GM19324 (cell line): ENCODE results near the gene TRIM71.

Experiments
- ATAC-seq: cut with Tn5 transposase; IDR thresholded peaks from one replicate; pipeline ENCODE4 v1.9.1; 2021; ENCODE audit warnings: mild to moderate bottlenecking, moderate library complexity; ENCODE audit not compliant: unreplicated experiment, low FRiP score

The TRIM71 gene

DNA sequence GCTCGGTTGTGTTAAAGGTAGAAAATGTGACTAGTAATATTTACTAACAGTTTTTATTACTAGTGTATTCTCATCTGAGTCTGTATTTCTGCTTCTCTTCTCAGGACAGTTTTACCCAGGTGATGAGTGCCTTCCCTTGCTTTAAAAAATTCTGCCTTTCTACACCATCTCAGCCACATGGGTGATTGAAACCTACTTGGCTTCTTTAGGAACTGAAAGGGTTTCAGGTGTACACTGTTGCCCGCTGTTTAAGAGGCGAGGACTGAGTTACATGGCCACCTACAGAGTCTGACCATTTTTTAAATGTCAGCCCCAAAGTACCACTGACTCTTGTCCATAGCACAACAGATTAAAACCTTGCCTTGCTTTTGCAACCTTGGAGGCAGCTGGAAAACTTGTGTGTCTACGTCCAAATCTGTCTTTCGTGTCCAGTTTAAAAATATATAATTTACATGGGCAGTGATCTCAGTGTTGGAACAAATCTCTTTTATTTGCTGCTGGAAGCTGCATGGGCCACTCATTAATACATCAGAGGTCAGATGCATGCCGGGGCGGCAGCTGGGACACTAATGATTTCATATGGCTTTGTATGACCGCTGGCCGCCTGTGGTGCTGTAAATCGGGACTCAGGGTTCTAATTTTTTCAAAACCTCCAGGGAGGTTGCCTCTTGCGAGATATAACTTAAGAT lies 44.6 kb downstream of the TRIM71 start:
- no peak for ATAC-seq

DNA sequence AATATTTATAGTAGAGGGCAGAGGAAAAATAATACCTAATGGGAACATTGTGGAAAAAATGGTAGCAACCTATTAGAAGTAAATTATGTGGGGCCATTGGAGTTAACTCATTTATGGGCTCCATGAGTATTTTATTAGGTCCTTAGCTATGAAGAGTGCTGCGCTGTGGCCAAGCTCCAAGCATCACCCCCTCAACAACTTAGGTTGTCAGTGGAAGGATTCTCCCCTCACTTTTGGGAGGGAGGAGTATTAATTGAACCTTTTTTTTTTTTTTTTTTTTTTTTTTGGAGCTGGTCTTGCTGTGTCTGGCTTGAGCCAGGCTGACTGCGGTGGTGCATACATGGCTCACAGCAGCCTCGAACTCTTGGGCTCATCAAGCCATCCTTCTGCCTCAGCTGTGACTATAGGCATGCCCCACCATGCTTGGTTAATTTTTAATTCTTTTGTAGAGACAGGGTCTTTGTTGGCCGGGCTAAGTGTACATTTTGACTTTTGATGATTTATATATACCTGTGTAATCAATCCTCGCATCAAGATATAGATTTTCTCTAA lies 45.2 kb downstream of the TRIM71 start:
- no peak for ATAC-seq

DNA sequence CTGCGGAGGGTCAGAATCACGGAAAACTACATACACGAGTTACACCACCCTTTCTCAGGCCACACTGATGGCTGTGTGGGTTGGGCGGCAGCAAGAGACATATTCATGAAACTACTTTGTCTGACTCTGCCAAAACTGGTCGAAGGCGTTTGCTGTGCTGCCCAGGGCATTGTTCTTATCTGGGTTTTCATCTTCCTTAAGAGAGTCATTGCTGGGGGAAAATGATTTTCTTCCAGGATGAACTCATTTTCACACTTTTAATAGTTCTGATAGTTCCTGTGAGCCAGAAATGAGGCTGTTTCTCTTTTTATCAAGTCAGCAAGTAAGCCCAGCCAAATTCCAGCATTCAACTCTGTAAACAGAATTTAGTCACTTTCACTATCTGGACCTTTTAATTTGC lies 47.6 kb downstream of the TRIM71 start:
- ATAC-seq = no peak

DNA sequence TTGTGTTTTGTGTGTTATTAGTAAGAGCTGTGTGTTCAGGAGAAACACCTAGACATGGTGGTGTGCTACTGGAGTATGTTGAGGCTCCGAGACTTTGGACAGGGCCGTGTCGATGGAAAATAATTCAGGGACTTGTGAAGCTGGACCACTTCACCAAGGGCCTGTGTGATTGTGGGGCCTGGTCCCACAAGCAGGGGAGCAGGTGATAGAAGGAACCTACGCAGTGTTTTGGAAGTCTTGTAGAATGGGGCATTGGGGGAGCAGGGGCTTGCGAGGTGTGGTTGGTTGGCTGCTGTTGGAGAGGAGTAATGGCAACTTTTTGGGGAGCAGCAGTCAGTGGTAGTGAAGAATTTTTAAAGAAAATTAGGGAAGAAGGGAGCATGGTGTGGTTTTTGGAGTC lies 48.7 kb downstream of the TRIM71 start:
- no peak for ATAC-seq

DNA sequence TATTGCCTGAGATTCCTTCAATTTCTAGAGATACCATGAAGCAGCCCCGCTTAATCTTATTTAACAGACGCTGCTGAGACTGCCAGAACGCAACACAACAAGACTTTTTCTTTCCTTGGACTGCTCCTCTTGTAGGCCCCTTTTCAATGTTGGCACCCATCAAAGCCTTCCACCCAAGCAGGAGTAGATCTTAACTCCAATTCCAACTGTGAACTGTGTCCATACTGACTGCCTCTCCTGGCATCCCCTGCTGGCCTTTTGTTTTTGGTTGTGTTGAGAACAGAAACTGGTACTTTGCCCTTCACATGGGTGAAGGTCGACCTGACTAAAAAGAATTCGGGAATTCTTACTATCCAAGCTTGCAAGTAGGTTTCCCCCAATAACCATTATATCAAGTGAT lies 50.2 kb downstream of the TRIM71 start:
- no peak for ATAC-seq

DNA sequence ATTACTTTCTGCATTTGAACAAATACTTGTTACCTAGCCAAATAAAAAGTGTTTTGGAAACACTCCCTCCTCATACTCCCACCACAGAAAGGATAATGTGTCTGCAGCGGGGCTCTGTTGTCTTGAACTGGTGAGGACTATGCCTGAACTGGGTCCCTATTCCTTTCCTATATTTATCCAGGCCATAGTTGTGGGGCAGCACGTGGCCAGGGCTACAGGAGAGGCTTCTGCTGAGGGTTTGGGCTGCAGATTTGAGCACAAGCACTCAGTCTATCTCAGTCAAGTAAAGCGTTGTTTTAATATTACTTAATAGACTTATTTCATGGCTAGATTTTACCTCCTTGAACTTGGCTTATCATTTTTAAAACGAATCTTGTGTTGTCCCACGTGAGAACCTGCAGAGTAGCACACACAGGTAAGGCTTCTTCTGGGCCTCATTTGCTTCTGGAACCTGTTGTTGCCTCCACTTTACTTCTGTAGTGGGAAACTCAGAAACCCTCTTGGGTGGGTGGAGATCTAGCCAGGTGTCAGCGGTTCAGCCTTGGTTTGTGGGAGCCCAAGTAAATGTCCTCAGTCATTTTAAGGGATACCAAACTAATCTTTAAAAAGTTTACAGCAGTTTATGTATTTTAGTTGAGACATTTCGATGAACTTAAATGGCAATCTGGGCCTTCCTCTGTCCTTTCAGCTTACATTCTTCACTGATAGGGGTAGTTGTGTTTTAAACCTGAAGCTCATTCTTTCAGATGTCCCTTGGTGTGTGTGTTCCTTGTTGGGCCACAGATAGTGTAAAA lies 51.1 kb downstream of the TRIM71 start:
- ATAC-seq = no peak

DNA sequence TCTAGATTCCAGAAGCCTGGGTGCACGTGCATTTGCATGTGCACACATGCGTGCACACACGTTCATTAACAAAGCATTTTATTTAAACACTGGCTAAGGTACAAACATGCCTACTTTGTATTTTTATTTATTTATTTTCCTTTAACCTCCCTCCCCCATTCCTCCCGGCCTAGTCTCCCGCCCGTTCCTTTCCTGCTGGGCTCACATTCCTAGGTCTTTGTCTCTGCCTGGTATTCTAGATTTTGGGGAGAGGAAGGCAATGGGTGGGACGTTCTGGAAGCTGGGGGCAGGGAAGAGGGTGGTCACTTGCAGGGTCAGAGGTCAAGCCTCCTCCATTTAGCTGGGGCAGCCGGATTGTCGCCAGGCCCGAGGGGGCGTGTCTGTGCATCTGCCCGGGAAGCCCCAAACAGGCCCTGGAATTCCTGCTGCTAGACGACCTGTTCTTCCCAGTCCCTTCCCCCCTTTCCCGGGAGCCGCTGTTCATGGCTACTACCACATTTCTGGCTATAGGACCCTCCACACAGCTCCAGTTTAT lies 51.8 kb downstream of the TRIM71 start:
- ATAC-seq = no peak

DNA sequence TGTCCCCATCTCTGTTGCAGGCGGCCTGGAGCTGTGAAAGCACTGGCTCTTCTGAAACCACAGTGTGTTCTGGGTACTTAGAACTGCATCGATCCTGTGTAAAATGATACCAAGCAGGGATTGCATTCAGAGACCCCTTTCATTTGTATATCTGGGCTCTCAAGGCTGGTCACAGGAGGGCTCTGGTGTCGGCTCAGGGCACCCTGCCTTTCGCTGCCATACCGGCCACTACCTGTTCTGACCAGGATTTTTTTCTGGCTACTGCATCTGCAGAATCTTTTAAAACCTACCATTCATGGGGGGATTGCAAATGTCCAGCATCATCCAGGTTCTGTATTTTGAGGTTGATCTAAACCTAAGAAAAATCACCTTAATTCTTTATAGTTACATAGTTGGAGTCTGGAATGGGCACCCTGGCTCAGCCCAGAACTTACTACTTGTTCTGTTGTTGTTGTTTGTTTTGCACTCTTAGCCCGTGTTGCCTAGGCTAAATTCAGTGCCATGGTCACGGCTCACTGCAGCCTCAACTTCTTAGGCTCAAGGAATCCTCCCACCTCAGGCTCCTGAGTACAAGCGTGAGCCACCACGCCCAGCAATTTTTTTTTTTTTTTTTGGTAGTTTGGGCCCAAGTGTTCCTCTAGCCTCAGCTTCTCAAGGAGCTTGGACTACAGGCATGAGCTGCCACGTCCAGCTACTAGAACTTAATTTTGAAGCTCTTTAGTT lies 52.7 kb downstream of the TRIM71 start:
- ATAC-seq = no peak

DNA sequence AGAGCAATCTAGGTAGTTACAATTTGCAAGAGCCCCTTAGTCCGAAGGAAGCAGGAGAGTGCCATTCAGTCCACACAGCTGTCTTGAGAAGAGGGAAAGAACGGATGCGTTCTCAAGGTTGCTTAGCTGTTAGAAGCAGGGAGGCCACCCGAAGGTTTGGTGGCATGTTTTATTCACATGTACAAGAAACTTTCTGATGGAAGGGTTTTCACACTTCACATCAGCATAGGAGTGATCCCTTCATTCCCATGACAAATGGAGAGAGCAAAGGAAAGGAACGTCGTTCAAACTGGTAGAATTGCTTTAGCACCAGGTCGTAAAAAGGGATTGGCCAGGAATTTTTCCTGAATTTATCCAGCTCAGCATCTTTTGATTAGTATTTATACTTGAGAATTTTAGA lies 53.5 kb downstream of the TRIM71 start:
- no peak for ATAC-seq

DNA sequence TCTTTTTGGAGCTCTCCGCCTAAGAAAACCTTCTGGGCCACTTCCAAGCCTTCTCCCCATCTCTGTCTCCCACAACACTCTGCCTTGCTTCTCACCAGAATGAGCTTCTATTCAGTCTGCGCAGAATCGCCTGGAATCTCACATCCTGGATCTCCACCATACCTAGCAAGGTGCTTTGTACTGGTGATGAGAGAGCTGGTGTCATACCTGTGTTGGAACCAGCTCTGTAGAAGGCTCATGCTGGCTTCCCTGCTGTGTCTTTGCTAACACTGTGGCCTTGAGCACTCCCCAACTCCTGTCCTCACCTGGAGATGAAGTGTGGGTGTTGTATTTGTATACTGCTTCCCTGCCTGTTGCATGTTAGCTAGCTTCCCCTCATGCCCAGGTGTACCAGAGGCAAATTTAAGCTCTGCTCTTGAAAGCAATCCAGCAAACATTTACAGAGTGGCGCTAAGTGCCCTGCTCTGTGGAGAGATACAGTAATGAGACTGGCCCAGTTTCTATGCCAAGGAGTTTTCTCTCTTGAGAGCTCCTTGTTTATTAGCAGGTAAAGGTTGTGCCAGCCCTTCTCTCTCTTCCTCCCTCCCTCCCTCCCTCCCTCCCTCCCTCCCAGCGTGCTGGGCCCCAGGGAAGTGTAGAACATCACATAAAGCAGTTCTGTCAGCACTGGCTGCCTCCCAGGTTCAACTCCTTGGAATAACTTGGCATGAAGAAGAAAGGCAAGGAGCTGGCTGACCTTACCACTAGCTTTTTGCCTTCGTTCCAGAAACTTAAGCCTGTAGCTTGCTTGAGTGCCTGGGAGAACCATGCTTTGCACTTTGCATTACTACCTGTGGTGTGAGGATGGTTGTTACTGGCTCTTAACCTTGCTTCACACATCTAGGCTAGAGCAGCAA lies 54.9 kb downstream of the TRIM71 start:
- ATAC-seq = no peak

DNA sequence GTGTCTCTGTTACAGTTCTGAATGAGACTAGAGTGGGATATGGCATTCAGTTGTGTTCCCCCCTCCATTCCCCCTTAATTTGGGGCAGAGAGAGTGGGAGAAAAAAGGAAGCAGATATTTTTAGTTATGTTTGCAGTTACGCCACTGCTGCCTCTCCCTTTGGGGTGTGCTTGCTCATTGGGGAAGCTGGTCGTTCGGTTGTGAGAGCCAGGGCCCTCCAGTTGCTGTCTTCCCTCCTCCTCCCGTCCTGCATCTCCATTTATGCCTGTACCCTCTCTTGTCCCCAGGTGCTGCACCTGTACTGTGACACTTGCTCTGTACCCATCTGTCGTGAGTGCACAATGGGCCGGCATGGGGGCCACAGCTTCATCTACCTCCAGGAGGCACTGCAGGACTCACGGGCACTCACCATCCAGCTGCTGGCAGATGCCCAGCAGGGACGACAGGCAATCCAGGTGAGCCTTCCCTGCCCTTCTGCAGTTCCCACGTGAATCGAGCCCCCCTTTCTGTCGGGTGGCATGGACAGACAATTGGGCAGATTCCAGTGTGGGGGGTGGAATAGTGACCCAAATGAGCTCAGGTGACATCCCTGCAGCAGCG lies 55.8 kb downstream of the TRIM71 start:
- ATAC-seq = no peak

DNA sequence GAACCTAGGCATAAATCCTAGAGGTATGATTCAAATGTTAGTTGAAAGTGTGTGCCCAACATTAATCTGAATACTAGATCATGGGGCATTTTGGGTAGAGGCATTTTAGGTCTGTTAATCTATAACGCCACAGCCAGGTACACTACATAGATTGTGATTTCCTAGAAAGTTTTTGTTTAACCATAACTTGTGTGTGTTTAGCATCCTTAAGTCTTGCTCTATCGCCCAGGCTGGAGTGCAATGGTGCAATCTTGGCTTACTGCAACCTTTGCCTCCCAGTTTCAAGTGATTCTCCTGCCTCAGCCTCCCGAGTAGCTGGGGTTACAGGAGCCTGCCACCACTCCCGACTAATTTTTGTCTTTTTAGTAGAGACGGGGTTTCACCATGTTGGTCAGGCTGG lies 59.1 kb downstream of the TRIM71 start:
- no peak for ATAC-seq

DNA sequence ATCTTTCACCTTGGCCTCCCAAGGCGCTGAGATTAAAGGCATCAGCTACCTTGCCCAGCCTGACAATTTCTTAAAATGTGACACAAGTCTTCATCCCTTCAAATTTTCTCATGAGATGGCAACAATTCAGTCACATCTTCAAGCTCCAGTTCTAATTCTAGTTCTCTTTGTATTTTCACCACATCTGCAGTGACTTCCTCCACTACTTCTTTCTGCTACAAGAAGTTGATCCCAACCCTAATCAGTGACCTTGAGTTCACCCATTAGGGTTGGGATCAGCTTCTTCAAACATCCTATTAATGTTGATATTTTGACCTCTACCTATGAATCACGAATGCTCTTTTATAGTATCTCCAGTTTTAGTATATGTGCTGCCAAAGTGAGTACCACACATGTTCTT lies 59.8 kb downstream of the TRIM71 start:
- no peak for ATAC-seq

DNA sequence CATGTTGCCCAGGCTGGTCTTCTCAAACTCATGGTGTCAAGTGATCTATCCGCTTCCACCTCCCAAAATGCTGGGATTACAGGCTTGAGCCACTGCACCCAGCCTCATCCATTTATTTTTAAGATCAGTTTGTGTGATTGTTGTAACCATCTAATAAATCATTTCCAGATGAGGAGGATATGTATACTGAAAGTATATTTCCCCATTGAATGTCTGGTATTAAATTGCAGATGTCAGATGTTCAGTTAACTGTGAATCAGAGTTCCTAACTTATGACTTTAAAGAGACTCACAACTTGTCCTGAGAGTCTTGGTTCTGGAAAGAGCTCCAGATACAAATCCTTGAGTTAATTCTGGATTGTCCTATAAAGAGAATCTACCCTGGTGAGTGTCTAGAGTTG lies 62.4 kb downstream of the TRIM71 start:
- ATAC-seq = no peak

DNA sequence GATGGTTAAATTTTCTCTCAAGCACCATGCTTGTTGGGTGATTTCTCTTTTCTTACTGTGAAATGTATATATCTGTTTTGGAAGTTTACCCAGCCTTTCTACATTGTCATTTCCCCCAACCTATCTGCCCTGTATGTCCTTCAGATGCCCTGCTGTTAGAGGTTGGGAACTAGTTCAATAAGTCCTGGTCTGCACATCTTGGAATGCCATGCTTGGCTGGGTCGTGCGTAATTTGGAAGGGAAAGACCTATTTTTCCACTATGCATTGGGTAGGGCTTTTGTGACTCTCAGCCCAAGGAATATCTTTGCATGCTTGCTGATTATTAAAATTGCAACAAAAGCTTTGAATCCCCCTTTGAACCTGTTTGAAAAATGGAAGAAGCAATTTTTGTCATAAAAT lies 63.8 kb downstream of the TRIM71 start:
- no peak for ATAC-seq

DNA sequence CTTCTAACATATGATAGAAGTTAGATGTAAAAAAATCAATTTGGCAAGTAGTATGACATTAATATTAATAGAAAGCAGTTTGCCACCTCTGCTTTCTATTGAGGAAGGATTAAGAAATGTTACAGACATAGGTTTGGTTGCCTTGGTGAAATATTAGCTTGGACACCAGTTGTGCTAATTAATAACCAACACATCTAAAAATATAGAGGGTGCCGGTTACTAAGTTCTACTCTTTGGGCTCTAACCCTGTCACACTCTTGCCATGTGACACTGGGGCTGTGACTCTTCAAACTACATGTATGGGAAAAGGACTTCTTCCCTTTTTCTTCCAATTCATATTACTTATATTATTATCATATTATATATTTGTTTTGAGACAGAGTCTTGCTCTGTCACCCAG lies 64.4 kb downstream of the TRIM71 start:
- ATAC-seq = peak; percentile 30

DNA sequence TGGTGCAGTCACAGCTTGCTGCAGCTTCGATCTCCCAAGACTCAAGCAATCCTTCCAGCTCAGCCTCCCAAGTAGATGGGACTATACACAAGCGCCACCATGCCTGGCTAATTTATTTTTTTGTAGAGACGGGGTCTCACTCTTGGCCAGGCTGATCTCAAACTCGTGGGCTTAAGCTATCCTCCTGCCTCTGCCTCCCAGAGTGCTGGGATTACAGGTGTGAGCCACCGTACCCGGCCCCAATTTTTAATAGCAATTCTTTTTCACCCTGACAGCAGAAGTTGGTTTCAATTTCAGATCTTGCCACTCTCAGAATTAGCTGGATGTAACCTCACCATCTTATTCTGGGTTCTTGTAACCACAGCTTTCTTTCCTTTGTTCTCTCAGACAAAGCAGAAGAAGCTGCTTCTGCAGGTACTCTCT lies 64.8 kb downstream of the TRIM71 start:
- ATAC-seq = peak; percentile 79

DNA sequence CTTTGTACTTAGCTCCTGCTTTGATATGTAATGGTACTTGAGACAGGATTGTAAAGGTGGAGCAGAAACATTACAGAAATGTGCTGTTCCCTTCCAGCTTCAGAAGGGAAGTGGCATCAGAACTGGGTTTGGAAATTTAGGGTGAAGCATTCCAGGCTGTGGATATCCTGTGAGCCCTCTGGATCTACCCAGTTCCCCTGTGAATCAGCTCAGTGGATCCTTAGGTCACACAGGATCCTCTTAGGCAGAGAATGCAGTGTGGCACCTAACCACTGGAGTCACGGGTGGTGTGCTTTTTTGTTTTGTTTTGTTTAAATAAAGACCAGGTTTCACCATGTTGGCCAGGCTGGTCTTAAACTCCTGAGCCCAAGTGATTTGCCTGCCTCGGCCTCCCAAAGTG lies 66.0 kb downstream of the TRIM71 start:
- ATAC-seq = no peak

DNA sequence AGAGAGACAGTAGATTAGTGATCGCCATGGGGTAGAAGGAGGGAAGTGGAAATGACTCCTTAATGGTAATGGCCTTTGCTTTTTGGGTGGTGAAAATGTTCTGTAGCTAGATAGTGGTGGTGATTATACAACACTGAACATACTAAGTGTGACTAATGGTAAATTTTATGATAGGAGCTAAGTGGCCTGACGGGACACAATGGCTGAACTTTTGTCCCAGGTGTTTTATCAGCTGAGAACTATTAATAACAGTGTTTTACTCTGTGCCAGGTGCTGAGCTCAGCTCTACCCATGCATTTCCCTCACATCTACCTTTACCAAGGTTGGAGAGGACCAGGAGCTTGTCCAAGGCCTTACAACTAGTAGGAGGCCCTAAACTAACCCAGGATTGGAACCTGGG lies 66.8 kb downstream of the TRIM71 start:
- ATAC-seq = no peak
